ENCODE measurements around the gene PDXP.

PDXP gene

GRCh38 chr22:37708580-37709444 lies 50.3 kb downstream of the PDXP start:
- no peaks in the 10 kb centered on the region for H3K9me3 ChIP-seq
- no peak overlapping the region for H3K4me2 ChIP-seq
- no peaks in the 10 kb centered on the region for H3K27me3 ChIP-seq
- no peaks in the 10 kb centered on the region for H4K20me1 ChIP-seq
- TF ChIP-seq Cebpa-rat (IDR thresholded peaks at IDR 0.05), result no peak
- H3K36me3 ChIP-seq, result peaks cover 69% of the 10 kb centered on the region
- no peak overlapping the region for H3K27ac ChIP-seq
- H3K4me1 ChIP-seq, result peaks cover 31% of the 10 kb centered on the region
- no peak overlapping the region for H3K4me3 ChIP-seq
- no peak overlapping the region for H3K9ac ChIP-seq

GRCh38 chr22:37709445-37709765 lies 50.9 kb downstream of the PDXP start:
- Histone ChIP-seq H3K9me3 (no peaks in the 10 kb centered on the region), H3K4me3 (no peak overlapping the region), H3K36me3 (peaks cover 63% of the 10 kb centered on the region), H3K9ac (no peak overlapping the region), H3K27ac (no peak overlapping the region), H3K4me2 (no peak overlapping the region), H3K27me3 (no peaks in the 10 kb centered on the region), H4K20me1 (no peaks in the 10 kb centered on the region), H3K4me1 (peaks cover 36% of the 10 kb centered on the region)
- no peak for TF ChIP-seq Cebpa-rat (IDR thresholded peaks at IDR 0.05)

- no peak overlapping the region for H3K4me3 ChIP-seq
- H3K9ac ChIP-seq, result no peak overlapping the region
- peaks cover 55% of the 10 kb centered on the region for H3K36me3 ChIP-seq
- peak overlapping the region; percentile 46; the same call in 1 of the 2 replicates for H3K27ac ChIP-seq
- peaks cover 49% of the 10 kb centered on the region for H3K4me1 ChIP-seq
- no peaks in the 10 kb centered on the region for H3K9me3 ChIP-seq
- no peak overlapping the region for H3K4me2 ChIP-seq
- H3K27me3 ChIP-seq, result no peaks in the 10 kb centered on the region
- TF ChIP-seq Cebpa-rat (IDR thresholded peaks at IDR 0.05), result no peak
- no peaks in the 10 kb centered on the region for H4K20me1 ChIP-seq
These were observed 52.2 kb downstream of the PDXP start for GRCh38 chr22:37710675-37711074.

- H3K4me1 ChIP-seq, result peaks cover 57% of the 10 kb centered on the region
These were observed 53.0 kb downstream of the PDXP start for GRCh38 chr22:37711490-37711889.

GRCh38 chr22:37713761-37714160 lies 55.2 kb downstream of the PDXP start:
- TF ChIP-seq Cebpa-rat (IDR thresholded peaks at IDR 0.05), result no peak
- peak overlapping the region; percentile 75 for H3K27ac ChIP-seq
- peaks cover 60% of the 10 kb centered on the region for H3K4me1 ChIP-seq
- H3K4me2 ChIP-seq, result peak overlapping the region; percentile 95
- H3K9ac ChIP-seq, result peak overlapping the region; percentile 64; the same call in 1 of the 2 replicates
- no peak overlapping the region for H3K4me3 ChIP-seq
- H3K27me3 ChIP-seq, result no peaks in the 10 kb centered on the region
- peaks cover 39% of the 10 kb centered on the region for H3K36me3 ChIP-seq
- H3K9me3 ChIP-seq, result peaks cover 4% of the 10 kb centered on the region; the same call in 1 of the 2 replicates
- no peaks in the 10 kb centered on the region for H4K20me1 ChIP-seq

More at GRCh38 chr22:37711490-37711889, 53.0 kb downstream of the PDXP start:
- H3K27ac ChIP-seq, result no peak overlapping the region
- H3K4me3 ChIP-seq, result no peak overlapping the region
- H3K9ac ChIP-seq, result no peak overlapping the region
- H3K36me3 ChIP-seq, result peaks cover 47% of the 10 kb centered on the region
- no peak overlapping the region for H3K4me2 ChIP-seq
- H4K20me1 ChIP-seq, result no peaks in the 10 kb centered on the region
- no peaks in the 10 kb centered on the region for H3K27me3 ChIP-seq
- no peaks in the 10 kb centered on the region for H3K9me3 ChIP-seq
- TF ChIP-seq Cebpa-rat (IDR thresholded peaks at IDR 0.05), result no peak

- Histone ChIP-seq H3K4me1 (peaks cover 58% of the 10 kb centered on the region), H3K4me2 (peak overlapping the region; percentile 95; the same call in 1 of the 2 replicates), H3K27me3 (no peaks in the 10 kb centered on the region), H4K20me1 (no peaks in the 10 kb centered on the region), H3K9me3 (peaks cover 4% of the 10 kb centered on the region; the same call in 1 of the 2 replicates), H3K27ac (no peak overlapping the region), H3K9ac (no peak overlapping the region), H3K4me3 (no peak overlapping the region), H3K36me3 (peaks cover 34% of the 10 kb centered on the region)
- TF ChIP-seq Cebpa-rat (IDR thresholded peaks at IDR 0.05), result no peak
These were observed 56.1 kb downstream of the PDXP start for GRCh38 chr22:37714634-37715033.

- Histone ChIP-seq H3K4me1 (peaks cover 50% of the 10 kb centered on the region), H3K4me3 (no peak overlapping the region), H3K36me3 (peaks cover 30% of the 10 kb centered on the region), H3K9me3 (peaks cover 4% of the 10 kb centered on the region; the same call in 1 of the 2 replicates), H3K27ac (no peak overlapping the region), H3K9ac (peak overlapping the region; percentile 57), H3K4me2 (peak overlapping the region; percentile 95), H3K27me3 (no peaks in the 10 kb centered on the region), H4K20me1 (no peaks in the 10 kb centered on the region)
- no peak for TF ChIP-seq Cebpa-rat (IDR thresholded peaks at IDR 0.05)
These were observed 57.2 kb downstream of the PDXP start for GRCh38 chr22:37715760-37716159.
